HCT116 (cell line): ENCODE measurements around the gene AARS1.

Experiments
- ATF3 ChIP-seq: IDR thresholded peaks from 2 replicates; pipeline ENCODE4 v1.6.1; 2012
- CEBPB ChIP-seq: IDR thresholded peaks from 2 replicates; pipeline ENCODE4 v1.6.1; 2012; ENCODE audit warnings: low read depth
- CTCF ChIP-seq, 3 experiments: fragments of 200-600 bp in 1 of 3; sonication (generic) in 1 of 3; IDR thresholded peaks in 2 of 3; conservative IDR thresholded peaks in 1 of 3; 2 replicates each; pipeline ENCODE4 v1.5.1; 2012 to 2017; ENCODE audit warnings: low read depth in 2 of 3, low read length in 2 of 3, antibody characterized with exemption in 1 of 3, borderline replicate concordance in 1 of 3, control low read depth in 1 of 3, mild to moderate bottlenecking in 1 of 3, mixed read lengths in 1 of 3, mixed run types in 1 of 3, moderate library complexity in 1 of 3; ENCODE audit not compliant: insufficient read depth in 1 of 3
- POLR2A ChIP-seq: IDR thresholded peaks from 2 replicates; pipeline ENCODE4 v1.7.0; 2011; ENCODE audit warnings: borderline replicate concordance; ENCODE audit not compliant: insufficient read depth, insufficient read length; ENCODE audit errors: extremely low read depth
- RAD21 ChIP-seq: IDR thresholded peaks from 2 replicates; pipeline ENCODE4 v1.6.1; 2012; ENCODE audit warnings: low read depth, mild to moderate bottlenecking
- REST ChIP-seq: IDR thresholded peaks from 2 replicates; pipeline ENCODE4 v1.6.1; 2012; ENCODE audit warnings: low read depth
- ZBTB33 ChIP-seq: IDR thresholded peaks from 2 replicates; pipeline ENCODE4 v1.6.1; 2011; ENCODE audit warnings: mild to moderate bottlenecking, low read length, moderate library complexity; ENCODE audit not compliant: insufficient replicate concordance; ENCODE audit errors: extremely low read depth

DNA sequence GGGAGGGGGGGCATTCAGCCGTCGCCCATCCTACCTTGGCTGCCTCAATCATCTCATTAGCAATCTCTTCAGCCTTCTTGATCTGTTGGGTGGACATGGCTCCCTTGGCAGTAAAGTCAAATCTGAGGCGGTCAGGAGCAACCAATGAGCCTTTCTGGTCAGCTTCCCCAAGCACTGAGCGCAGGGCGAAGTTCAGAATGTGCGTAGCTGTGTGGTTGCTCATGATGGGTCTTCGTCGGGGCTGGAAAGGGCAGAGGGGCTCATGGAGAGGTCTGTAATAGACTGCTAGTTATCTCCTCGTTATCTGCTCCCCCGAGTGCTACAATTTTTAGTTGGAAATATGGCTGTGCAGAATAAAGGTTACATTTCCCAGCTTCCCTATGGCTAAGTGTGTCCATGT, 30.4 kb downstream of the AARS1 start:
- TF ChIP-seq CTCF (IDR thresholded peaks at IDR 0.05 in 2 of 3, conservative IDR thresholded peaks at IDR 0.05 in 1 of 3; ENCODE audit: borderline replicate concordance in 1 of 3, insufficient read depth in 1 of 3, low read depth in 2 of 3, low read length in 2 of 3): no peak
- TF ChIP-seq REST: no peak
- TF ChIP-seq CEBPB: no peak
- TF ChIP-seq ZBTB33: no peak
- no peak for TF ChIP-seq ATF3
- no peak for TF ChIP-seq POLR2A
- no peak for TF ChIP-seq RAD21
